DMS 273 treated with DMSO at 0.1 percent for 48 hours (cell line): ENCODE data around the gene CAB39.
"Not testable (repeated sequence)": the region's sequence is repeated elsewhere in the genome, so short reads cannot be mapped to it uniquely, and the experiment has no call there.

Source experiments
- DNase-seq: peaks from one replicate; lab custom pipeline; 2025; lab: John Stamatoyannopoulos, UW

The CAB39 gene

DNA sequence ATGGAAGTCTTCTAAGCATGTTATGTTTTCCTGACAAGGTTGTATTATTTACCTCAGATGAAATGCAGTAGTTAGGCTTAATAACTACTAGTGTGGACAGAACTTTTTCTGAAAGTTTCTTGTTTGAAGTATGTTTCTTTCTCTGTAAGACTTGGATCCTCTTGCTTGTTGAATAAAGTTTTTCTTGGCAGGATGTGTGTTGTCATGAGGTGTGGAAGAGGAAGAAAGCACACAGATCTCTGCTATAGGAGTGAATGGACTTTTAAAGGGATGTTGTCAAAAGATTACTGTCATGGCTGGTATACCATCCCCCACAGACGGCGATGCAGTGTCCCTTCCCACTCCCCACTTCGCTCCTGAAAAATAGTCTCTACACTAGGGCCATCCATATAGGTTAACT lies 2.6 kb downstream of the CAB39 start:
- DNase-seq = no peak

DNA sequence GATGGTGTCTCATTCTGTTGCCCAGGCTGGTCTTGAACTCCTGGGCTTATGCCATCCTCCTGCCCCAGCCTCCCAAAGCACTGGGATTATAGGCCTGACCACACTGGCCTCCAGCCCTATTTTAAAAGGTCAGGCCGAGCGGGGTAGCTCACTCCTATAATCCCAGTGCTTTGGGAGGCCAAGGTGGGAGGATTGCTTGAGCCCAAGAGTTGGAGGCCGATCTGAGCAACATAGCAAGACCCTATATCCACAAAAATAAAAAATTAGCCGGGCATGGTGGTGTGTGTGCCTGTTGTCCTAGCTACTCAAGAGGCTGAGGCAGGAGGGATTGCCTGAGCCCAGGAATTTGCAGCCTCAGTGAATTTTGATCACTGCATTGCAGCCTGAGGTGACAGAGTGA lies 3.9 kb downstream of the CAB39 start:
- no peak for DNase-seq

DNA sequence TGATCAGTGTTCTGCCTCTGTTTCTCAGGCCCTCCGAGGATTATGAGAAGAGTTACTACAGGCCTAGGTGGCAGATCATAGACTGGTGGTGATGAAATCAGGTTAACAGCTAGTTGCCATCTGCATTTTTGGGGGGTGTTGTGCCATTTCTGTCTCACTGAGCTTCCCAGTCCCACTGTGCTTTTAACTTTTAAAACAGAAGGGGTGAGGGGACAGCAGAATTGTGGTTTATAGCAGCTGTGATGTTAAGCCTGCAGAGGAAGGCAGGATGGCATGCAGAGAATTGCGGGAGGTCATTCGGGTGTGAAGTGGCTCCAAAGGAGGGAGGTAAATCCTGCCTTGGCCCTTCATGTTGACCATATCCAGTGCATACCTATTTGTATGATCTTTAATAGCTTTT lies 5.0 kb downstream of the CAB39 start:
- no peak for DNase-seq

DNA sequence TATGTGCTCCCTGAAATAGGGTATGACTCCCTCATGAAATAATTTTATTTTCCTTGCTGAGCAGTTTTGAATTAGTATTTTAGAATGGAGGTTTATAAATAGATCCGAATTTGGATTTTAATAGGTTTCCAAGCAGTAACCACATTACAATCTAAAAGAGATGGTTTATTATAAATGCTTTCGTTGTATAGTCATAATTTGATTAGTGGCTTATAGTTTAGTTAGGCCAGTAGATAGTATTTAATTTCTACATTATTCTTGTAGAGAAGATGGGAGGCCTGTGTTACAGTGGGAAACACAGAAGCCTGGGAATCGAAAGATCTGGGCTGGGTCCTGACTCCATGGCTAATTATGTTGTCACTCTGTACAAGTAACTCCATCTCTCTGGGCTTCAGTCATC lies 6.7 kb downstream of the CAB39 start:
- DNase-seq = no peak

DNA sequence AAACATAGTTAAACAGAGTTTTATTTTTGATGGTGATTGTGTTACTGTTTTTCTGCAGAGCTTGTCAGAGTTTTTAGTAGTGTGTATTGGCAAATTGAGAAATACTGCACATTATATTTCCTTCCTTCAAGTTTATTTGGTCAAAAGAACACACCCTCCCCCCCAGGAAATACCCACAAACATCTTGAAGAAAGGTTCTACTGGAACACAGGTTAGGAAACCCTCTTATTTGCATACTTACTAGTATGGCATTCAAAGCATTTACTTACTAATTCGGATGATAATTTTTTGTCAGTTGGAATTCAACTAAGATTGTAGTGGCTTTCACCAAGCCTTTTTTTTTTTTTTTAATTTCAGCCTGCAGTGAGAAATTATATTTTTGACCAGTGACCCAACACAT lies 9.1 kb downstream of the CAB39 start:
- no peak for DNase-seq

DNA sequence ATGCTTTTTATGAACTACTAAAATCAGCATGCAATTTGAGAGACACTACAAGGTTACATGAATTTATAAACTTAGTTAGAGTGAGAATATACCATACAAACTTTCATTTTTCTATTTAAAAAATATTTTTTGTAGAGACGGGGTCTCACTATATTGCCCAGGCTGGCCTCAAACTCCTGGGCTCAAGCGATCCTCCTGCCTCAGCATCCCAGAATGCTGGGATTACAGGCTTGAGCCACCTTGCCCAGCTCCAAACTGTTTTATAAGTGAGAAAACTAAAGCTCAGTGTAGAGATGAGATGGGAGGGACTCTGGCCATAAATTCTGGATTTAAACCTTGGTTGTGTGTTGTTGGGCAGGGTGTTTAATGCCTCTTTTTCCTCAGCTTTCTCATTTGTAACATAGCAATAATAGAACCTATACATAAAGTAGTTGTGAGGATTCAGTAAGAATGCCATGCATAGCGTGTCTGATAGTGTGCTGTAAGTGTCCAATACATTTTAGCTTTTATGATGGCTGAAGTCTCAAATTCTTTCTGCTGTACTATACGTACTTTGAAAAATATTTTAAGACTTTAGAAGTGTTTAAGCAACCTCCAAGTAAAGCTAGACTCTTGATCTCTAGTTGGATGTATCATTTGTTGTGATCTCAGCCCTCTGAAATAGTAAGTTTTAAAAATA lies 9.7 kb downstream of the CAB39 start:
- DNase-seq = no peak

DNA sequence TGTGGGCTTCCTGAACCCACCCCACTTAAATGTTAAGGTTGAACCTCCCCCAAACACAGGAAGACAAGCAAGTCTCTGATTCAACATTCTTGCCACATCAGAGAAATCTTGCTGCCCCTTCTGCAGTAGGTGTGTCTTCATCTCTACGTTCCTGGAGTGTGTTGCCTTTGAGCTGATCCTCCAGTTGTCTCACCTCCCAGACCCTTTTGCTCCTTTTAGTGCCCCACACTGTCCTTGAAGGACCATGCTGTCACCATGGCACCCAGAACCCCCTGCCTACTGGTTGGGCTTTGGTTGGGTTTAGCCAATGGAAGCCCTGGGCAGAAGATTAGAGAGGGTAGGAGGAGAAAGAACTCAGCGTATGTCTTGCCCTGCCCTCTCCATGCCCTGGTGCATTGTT lies 10.7 kb downstream of the CAB39 start:
- no peak for DNase-seq

DNA sequence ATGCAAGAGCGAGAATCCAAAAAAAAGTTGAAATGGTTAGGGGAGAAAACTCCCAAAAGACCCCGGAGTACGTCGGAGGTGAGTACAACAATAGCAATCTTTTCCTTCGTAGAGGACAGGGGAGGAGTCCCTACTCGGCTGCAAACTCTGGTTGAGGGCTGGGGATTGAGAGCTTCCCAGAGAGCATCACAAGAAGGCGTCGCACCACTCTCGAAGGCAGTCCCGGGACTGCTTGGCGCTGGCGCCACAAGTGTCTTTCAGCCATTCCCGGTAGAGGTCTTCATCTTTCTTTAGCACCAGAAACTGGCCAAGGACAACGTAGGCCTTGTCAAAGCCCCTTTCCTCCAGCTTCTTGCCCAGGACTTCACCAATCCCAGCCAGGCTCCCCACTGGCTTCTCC lies 12.3 kb downstream of the CAB39 start:
- DNase-seq = not testable (repeated sequence)

DNA sequence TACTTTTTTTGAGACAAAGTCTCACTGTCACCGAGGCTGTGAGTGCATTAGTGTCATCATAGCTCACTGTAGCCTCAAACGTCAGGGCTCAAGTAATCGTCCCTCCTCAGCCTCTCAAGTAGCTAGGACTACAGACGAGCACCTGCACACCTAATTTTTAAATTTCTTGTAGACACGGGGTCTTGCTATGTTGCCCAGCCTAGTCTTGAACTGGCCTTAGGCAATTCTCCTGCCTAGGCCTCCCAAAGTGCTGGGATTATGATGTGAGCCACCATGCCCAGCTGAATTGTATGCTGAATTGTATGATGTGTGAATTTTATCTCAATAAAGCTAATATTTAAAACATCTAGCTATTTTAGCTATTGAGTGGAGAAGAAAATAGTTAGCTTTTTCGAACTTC lies 18.9 kb downstream of the CAB39 start:
- DNase-seq = no peak

DNA sequence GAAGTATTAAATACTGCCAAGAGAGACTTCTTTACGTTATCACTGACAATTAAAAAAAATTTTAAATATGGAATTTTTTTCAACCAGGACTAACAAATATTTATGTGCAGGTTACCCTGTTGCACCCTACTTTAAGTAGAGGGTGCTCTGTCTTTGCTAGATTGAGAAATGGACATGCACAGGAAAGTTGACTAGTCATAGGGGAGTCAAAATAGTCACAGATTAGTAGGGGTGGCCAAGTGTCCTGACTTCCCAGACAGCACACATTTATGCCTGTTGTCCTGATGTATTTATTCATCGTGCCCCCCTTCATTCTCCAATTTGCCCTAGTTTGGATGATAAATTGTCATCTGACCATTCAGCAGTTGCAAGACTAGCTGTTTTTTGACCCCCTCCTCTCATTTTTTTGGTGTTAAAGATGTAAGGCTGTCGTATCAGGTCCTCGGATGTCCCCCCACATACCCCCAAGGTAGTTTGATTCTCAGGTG lies 20.3 kb downstream of the CAB39 start:
- DNase-seq = no peak

DNA sequence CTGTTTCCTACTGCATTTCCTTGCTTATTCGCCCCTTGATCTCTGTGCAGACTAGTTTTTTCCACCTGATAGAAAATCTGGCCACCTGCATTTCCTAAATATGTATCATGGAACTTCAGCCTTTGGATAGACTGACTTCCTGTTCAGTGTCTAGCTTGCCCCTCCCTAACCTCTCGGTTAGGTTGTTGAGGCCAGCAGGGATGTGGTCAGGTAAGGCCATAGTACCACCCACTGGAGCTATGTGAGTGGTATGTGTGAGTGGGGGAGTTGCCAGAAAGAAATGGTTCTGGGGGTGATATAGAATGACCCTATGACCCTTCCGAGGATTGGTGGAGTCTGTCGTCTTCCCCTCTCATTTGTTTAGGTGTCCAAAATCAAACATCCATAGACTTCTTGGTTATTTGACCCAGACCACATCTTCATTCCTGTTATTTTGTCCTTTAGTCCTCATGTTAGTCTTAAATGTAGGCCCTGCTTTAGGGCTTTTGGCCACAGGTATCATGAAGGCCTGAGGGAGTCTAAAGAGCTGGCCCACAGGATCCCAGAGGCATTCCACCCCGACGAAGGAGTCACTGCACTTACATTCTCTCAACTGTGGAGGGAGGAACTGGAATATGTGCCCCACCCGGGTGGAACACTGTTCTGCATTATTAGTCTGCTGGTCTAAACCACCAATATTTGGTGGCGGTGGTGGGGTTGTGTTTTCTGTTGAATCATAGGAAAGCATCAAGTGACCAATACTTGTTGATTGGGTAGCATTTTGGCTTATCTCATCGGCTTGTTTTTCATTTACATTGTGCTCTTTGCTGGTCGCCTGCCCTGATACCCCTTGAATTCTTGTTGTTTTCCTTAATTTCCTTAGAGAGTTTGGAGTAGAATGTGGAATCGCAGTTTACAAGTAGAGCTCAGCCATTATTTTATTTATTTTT lies 21.9 kb downstream of the CAB39 start:
- DNase-seq = no peak

DNA sequence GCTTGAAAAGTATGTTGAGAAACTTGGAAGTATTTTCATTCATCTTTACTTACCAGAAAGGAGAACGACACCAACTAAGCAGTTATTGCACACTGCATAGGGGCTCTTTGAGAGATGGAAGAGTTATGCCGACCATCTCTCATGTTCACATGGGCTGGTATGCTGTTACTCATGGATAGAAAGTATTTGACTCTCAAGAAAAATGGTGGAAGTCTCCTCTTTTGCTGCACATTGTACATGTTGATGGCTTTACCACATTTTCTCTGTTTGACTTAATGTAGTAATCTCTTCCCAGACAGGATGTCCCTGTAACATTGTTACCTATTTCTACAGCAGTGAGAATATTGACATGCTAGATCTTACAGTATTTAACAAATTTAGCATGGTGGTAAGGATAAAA lies 23.2 kb downstream of the CAB39 start:
- no peak for DNase-seq

DNA sequence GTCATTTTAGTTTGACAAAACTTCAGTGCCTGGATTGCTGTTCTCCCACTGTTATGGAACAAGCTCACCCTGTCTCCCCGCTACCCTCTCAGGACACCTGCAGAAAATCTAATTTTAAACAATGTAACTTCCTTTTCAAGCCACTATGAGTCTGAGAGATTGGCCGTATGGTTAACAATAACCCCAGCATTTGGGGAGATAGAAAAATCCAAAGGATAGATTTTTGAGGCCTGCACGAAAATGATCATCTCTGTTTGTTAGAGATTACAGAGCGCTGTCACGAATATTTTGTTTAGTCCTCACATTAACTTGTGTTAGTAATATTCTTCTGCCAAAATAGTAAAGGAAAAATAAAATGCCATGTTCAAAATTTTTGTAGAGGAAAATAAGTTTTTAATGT lies 24.7 kb downstream of the CAB39 start:
- no peak for DNase-seq

DNA sequence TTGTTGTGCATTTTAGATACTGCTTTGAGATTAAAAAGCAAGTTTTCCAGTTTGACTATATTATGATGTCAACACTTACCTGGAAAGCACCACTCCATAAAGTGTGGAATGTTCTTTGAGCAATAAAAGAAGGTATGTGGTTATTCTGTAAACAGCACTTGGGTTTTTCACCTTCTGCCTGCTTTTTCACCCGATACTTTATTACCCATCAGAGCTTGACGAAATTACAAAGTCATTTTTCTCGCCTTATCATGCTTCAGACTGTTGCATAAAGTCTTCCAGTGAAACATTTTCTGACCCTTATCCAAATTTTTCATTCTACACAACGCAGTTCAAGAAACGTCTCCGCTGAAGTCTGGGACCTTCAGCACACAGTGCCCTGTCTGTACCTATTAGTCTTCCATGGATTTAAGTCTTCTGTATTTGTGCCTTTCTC lies 25.2 kb downstream of the CAB39 start:
- no peak for DNase-seq

DNA sequence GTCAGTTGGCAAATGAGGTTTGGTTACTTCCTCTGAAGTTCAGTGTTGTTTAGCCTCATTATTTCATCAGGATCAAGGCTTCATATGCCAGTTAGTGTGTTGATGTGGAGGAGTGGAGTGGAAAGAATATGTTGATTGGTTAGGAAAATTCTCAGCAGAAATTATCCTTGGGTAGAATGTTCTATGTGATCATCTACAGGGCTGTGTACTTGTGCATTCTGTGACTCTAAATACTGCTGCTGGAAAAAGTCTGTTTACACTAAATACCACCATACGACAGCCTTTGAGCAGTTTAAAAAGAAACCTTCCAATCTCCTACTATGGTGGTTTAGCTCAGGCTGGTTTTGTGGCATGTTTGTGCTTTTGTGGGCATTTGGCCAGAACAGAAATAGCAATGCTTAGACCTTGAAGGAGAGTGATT lies 25.8 kb downstream of the CAB39 start:
- DNase-seq = no peak

DNA sequence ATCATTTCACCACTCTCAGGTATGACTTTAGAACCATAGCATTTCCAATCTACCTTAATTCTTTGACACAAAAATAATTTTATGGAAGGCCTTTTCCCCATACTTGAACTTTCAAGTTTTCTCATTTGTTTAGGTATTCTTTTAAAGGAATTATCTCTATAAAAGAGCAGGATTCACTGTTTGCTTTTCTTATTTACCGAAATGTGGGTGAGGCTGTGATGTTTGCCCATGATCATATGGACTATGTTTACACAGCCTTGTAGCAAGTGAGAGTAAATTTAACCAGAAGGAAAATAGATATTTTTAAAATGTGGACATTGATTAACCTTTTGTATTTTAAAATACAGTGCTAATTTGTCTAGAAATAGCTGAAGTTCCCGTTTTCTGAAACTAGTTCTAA lies 26.3 kb downstream of the CAB39 start:
- no peak for DNase-seq

DNA sequence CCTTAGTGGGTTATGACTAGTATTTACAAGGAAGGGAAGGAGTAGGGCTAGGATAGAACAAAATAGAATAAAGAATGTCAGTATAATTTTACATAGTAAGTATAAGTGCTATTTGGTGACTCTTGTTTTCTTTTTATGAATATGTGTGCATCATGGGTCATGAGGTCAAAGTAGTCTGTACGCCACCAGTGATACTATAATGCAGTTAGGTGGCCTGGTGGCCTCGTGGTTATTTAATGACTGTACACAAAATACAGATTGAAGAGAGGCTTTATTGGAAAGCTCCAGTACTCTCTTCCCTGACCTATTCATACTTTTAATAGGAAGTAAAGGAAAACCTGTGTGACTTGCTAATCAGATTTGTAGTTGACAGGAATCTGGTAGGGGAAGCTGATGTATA lies 27.3 kb downstream of the CAB39 start:
- no peak for DNase-seq

DNA sequence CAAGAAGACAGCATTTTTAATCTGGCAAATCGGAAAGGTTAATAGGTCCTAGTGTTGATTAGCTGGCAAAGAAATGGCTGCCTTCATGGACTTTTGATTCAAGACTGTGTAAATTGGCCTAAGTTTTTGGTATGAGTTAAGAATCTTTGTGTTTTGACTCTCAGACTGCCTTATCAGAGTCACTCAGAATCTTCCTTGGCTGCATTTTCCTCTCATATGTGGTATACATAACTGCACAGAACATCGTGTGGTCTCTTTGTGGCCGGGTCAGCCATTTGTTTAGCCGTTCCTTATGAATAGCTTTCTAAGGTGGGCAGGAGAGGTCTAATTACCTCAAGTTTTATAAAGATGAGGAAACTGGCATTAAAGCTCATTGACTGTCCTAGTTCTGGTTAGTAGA lies 30.1 kb downstream of the CAB39 start:
- DNase-seq = no peak

DNA sequence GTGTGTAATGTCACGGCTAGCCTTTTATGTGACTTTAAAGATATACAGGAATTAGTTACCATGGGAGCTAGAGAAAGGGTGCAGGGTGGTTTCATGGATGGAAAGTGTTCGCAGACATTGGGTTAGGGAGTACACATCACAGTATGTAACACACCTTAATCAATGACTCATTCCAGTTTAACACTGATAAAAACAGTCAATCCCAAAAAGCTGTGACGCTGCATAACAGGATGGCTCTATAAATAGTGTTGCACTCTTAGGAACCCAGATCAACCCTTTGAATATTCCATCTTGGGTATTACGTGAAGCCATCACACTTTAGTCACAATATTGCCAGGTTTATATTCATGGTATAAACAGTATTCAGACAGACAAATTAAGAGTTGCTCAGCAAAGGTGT lies 33.6 kb downstream of the CAB39 start:
- no peak for DNase-seq

DNA sequence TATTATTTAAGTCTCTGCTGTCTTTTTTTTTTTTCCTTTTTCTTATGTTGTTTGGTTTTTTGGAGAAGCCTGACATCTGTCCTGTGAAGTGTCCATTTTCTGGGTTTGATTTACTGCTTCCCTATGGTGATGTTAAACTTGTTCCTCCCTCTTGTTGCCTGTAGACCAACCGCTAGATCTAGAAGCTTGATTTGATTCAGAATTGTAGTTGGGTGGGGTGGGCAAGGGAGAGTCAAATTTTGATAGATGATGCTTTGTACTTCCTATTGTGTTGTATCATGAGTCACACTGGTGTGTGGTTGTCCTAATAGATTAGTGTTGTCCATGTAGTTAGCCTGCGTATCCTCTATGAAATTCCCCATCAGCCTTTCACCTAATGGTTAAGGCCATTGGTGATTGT lies 35.4 kb downstream of the CAB39 start:
- no peak for DNase-seq

DNA sequence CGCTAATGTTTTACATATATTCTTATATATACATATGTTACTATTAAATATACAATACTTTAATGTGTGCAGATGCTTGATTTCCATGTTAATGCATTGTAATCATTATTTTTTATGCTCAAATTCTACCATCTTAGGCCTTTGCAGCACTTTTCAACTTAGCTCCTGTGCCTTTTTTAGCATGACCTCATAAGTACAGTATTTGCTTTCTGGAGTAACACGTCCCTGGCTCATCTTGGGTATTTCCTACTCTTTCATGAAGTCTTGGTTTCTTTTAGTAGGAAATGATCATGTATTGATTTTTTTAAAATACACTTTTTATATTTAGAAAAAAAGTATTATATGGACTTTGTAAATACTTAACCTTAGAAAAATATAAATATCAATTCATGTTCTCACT lies 36.5 kb downstream of the CAB39 start:
- DNase-seq = no peak

DNA sequence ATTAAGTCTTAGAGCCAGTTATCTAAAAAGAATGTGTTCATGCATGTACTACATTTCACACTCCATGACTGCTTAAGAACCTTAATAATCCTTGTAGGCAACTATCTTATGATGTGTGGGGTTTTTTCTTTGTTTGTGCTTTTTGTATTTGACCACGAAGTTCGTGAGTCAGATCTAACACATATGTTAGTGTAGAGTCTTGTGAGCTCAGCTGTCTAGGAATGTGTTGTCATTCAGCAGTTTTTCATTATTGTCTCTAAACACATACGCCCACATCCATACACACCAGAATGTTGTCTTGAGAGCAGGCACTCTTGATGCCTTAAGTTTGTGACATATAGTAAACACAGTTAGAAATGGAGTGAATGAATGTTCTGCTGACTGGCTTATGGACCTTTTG lies 38.4 kb downstream of the CAB39 start:
- DNase-seq = no peak

DNA sequence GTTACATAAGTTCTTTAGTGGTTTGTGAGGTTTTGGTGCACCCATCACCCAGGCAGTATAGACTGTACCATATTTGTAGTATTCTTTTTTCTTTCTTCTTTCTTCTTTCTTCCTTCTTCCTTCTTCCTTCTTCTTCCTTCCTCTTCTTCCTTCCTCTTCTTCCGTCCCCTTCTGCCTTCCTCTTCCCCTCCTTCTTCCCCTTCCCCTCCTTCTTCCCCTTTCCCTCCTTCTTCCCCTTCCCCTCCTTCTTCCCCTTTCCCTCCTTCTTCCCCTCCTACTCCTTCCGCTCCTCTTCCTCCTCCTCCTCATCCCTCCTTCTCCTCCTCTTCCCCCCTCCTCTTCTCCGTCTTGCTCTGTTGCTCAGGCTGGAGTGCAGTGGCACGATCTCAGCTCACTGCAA lies 41.6 kb downstream of the CAB39 start:
- DNase-seq = no peak
